Stimulated activated CD4-positive, alpha-beta T cell treated with anti-CD3 and anti-CD28 coated beads, Interleukin-1b, Interleukin-23, amount 100 ng/mL, for 48 hours (primary cell): Measurements from ENCODE around the gene NDUFAF2.
"Not testable (repeated sequence)": the region's sequence is repeated elsewhere in the genome, so short reads cannot be mapped to it uniquely, and the experiment has no call there.

Experiments used
- DNase-seq: peaks from one replicate; pipeline ENCODE4 v3.0.0-alpha.2; 2020

The NDUFAF2 gene

DNA sequence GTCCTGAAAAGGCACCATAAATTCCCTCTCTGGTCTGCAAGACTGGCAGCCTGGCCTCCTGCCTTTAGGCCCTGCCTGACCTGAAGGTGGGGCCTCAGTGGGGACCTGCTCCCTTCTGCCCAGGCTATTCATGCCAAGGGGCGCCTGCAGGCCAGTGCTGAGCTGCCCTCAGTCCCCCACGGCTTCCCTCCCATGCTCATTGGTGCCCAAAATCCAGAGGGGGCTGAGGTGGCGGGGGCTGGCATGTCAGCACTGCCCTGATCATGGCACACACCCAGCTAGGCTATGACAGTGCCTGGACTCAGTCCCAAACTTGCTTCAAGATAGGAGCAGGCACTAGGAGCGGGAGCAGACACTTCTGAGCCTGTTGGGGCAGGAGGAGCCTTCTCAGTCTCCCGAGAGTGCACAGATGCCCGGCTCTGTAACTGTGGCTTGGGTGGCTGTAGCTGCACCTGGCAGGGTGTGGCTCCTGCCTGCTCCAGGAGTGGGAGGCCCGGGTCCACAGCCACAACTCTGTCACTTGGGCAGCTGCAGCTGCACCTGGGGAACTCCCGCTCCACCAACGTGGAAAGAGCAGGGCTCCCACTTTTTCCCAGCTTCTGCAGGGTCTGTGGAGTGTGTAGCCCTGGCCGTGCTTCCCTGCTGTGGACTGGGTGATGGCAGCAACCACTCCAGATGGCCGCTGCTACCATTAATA lies 49.0 kb downstream of the NDUFAF2 start:
- no peak for DNase-seq

DNA sequence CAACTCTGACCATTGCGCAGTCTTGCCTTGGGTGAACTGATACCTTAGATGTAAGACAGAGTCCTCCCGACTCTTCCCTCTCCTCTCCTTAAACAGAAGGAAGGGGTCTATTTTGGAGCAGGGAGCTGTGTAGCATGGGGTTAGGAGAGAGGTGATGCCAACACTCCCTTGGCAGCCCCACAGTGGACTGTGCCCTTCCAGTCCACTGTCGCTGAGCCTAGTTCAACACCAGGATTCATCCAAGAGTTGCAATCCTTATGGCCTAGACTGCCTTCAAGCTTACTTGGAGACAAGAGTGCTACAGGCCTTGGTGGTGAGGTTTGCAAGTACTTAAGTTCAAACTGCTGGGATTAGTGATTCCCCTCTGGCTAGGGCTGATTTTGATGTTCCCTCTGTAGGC lies 51.4 kb downstream of the NDUFAF2 start:
- no peak for DNase-seq

DNA sequence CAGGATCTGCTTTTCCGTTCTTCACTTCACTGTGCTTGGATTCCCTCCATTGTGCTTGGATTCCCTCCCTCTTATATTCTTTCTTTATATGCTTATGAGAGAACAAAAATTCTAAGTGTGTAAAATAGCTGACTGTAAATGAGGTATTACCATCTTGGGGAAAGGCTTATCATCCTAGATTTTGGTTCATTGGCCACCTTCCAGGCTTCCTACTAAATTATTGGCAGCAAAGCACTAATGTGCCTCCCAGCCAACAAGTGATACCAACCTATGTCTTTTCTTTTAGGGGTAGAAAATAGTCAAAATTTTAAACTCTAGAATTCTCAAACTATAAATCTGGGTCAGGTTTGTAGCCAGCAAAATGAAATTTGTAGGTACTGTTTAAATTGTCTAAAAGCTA lies 52.7 kb downstream of the NDUFAF2 start:
- DNase-seq = no peak

DNA sequence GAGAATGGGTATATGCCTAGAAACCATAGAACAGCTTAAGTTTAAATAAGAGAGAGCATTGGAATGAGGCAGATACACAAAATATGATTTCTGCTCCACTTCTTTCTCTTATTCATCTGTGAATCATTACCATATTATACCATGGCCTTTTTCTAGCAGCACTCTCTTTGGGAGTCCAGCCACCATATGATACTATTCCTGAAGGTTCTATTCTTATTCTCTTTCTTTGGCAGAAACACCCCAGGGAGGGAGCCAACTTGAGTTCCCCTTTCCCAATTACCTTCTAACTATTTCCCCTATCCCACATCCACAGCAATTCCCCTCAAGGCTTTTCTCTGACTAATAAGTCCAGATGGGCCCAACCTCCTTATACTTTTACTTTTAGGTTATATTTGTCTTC lies 55.9 kb downstream of the NDUFAF2 start:
- no peak for DNase-seq

DNA sequence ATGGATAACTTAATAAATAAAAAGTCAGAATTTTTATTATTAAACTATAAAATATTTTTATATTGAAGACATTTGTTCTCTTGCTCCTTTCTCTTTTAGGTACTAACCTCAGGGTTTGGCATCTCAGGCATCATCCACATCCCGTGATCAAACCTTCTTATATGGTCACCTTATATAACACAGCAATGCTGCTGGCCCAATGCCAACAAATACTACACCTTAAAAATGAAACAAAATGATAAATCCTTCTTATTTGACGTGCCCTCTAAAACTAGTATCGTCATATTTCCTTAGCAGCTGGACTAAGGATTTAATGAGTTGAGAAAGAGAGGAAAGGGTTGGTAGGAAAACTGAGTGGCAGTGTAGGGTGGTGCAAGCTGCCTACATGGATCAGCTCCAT lies 56.6 kb downstream of the NDUFAF2 start:
- DNase-seq = no peak

DNA sequence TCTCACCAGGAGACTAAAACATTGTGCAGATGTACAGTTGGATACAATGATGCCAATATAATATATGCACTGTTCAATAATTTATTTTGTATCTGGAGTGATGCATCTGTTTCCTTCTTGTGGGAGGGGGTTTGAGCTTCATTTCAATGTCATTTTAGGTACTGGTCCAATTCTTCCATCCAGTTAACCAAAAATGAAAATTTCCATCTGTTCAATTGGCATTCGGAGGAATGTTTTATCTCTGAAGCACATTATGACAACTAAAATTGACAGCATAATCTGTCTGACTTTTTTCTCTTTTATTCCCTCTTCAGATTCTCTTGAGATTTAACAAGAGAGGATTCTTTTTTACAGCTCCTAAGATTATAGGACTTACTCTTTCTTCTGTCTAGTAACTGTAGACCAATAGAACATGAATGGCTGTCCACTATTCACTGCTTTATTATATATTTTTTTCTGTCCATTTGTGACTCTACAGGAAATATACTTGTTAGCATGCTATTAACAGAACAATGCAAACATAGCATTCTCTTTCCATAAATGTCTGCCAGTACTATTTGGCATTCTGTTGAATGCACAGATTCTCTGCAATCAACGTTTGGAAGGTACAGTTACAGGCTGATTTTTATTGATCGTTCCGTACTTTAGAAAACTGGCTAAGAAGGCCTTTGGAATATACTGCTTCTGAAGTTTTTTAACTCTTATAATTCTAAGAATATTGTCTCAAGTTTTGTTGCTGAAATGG lies 57.8 kb downstream of the NDUFAF2 start:
- DNase-seq = no peak

DNA sequence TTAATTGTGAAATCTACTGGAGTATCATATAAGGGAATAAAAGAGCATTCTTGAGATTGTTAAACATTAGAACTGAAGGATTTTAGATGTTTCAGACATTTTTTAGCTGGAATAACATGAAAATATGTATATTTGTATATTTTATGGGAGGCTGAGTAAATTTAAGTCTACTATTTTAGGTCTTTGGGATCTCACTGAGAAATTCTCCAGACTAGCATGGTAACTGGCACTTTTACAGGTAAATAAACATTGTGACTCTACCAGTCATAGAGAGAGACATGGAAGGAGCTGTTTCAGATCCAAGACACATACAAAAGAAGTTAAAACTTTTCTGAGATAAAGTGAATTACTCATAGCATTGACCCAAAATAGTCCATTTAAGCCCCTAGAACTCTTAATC lies 59.4 kb downstream of the NDUFAF2 start:
- DNase-seq = no peak

DNA sequence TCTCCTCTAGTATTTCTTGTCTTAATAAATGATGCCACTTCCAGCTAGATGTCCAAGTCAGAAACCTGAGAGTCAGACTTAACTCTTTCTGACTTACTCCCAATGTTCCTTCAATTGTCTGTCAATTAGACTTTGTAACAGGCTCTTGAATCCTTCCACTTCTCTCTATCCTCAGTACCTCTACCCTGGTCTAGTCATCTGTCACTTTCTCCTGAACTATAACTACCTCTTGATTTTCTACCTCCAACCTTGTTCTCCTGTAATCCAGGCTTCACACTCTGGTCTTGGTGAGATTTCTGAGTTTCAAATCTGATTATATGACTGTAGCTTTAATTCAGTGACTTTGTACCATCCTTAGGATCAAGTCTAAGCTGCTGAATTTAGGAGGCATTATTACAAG lies 64.9 kb downstream of the NDUFAF2 start:
- no peak for DNase-seq

DNA sequence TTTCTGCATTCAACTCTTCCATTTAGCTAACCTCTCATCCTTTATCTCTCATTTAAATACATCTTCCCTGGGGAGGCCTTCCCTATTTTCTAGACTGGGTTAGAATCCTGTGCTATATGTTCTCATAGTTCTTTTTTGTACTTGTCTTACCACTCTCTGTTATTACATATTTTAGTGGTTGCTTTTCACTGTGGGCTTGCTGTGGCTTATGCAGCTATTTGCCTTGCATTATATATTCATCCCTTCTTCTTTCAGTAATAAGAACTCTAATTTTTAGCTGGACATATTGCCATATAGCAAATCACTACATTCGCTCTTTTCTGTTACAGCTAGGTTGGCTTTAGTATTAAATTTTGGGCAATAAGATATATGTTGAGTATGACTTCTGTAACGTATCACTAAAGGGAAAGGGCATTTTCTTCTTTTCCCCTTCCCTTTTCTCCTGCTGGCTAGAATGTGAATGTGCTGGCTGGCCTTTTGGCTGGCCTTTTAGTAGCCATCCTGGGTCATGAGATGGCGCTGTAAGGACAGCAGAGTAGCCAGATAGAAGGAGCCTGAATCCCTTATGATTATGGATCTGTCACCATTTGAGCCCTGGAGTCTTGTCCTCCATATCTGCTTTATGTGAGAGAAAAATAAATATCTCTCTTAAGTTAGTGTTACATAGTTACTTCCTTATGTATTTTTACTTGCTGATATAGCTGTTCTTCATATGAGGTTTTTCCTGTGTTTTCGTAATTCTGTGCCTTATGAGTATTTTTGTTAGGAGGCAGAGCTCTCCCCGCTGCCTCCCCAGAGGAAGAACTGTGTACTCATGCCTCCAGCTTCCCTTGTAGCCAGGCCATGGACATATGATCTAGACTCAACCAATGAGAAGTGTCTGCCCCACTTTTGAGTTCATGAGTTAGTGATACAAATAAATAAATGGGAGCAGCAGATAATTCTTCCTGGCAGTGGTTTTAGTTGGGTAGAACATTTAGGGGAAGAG lies 65.8 kb downstream of the NDUFAF2 start:
- DNase-seq = no peak

DNA sequence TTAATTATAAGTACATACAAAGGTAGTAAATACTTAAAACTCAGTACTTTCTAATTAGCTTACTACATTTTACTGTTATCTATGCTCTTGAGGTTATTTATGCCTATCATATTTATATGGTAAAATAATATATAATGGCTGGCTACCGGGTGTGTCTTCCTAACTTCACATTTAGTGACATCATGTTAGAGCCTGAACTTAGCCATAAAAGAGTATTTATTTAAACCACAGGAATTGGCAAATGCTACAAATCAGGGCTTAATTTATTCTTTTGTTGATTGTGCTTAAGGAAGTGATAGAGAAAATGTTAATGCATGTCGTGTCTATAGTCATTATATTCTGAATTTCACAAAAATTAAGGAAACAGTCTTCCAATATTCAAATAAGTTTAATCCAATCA lies 73.1 kb downstream of the NDUFAF2 start:
- no peak for DNase-seq

DNA sequence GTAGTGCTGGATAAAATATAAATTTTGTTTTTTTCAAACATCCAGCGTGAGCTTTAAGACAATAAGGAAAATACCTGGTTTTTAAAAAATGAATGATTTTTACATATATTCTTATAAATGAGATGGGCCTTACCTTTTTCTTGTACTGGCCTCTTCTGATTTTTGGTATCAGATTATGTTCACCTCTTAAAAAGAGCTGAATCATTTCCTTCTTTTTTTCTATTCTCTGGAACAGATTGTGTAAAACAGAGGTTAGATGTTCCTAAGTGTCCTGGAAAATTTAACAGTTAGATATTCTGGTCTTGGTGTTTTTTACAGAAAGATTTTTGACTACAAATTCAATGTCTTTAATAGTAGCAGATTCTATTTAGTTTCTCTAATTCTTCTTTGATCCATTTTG lies 74.6 kb downstream of the NDUFAF2 start:
- no peak for DNase-seq

DNA sequence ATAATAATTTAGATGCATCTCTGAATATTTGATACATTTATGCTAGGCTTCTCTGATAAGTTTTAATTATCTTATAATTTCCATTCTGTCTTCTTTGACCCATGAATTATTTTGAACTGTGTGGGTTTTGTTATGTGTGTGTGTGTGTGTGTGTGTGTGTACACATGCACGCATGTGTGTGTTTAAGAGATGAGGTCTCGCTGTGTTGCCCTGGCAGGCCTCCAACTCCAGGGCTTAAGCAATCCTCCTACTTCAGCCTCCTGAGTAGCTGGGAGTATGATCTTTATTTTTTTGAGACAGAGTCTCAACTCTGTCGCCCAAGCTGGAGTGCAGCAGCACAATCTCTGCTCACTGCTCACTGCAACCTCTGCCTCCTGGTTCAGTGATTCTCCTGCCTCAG lies 75.4 kb downstream of the NDUFAF2 start:
- DNase-seq = no peak

DNA sequence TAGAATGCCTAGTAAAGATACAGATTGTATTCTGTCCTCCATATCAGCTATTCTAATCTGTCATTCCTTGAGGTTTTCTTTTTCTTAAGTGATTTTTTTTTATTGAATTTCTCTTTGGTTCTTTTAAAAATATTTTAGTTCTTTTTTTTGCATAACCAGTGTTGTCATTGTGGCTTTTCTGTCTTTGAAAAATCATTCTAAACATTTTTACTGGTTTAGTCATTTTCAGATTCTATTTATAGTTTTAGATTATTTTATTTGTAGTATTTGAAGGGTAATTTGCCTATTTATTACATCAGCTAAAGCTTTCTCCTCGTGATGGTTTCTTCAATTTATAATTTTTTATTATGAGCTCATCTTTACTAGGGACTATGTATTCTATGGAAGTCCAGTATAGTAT lies 78.1 kb downstream of the NDUFAF2 start:
- no peak for DNase-seq

DNA sequence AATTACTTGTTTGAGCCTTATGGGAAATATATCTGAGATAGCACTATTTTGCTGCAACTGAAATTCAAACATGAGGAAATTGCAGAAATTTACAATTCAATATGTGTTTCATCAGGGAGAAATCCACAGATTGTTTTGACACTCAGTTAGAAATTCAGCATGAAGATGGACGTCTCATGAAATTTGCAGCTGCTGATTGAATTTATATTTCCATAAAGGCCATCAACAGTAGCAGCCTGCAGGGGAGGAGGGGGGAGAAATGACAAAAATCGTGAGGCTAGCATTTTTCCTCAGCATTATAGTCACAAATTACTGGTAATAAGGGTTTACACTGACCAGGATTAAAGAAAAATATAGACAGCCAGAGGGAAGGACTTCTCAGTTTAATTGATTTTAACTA lies 81.0 kb downstream of the NDUFAF2 start:
- DNase-seq = no peak

DNA sequence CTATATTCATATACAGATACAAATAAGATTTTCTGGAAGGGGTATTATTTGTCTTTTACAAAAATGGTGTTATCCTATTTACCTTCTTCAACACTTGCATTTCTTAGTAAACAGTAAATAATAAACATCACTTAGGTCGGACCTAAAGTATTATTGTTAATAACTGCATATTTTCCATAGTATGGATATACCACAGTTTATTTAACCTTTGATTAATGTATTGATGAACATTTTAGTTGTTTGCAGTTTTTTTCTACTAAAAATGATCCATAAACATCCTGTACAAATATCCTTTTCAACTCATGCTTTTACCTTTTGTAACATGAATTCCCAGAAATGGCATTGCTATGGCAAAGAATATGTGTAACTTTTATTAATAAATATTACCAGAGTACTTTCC lies 83.4 kb downstream of the NDUFAF2 start:
- DNase-seq = no peak

DNA sequence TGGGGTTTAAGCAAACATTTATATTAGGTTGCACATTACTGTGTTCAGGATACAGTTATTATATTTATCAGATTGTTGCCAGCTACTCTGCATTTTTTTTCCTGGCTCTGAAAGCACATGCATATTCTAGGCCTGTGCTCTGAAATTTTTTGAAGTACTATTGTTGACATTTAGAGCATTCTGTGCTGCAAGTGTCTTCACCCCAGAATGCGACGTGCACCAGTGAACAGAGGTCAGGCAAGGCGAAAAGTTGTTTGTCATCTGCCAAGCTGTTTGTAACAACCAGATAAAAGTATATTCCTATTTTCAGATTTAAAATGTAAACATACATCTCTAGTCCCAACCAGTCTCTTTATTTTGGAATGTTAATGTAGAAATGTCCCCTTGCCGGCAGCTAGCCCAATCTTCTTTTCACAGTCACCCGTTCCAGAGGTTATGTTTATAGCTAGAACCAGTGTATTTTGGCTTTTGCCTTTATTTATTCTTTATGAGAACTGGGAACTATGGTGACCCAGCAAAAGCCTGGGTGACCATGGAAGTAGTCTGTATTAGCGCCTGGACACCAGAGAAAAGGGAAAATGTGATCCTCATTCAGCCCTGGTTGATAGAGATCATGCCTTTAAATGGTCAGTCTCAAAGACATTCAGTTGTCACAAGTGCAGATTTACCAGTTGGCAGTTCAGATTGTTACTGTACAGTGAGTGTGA lies 84.6 kb downstream of the NDUFAF2 start:
- no peak for DNase-seq

DNA sequence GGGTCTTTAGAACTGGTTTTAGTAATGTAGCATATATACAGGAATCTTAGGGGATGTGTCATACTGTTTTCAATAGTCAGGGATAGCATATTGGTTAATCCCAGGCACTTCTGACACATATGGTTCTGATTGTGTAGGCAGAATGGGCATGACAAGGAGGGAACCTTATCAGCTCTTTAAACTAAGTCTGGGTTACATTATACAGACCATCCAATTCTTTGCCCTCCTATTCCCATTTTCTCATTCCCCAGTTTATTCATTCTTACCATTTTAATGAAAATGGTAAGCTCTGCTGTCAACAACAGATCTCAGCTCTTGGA lies 85.1 kb downstream of the NDUFAF2 start:
- no peak for DNase-seq

DNA sequence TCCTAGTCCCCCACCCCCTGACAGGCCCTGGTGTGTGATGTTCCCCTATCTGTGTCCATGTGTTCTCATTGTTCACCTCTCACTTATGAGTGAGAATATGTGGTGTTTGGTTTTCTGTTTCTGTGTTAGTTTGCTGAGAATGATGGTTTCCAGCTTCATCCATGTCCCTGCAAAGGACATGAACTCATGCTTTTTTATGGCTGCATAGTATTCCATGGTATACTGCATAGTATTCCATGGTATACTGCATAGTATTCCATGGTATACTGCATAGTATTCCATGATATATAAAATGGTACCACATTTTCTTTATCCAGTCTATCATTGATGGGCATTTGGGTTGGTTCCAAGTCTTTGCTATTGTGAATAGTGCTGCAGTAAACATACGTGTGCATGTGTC lies 86.3 kb downstream of the NDUFAF2 start:
- DNase-seq = not testable (repeated sequence)

DNA sequence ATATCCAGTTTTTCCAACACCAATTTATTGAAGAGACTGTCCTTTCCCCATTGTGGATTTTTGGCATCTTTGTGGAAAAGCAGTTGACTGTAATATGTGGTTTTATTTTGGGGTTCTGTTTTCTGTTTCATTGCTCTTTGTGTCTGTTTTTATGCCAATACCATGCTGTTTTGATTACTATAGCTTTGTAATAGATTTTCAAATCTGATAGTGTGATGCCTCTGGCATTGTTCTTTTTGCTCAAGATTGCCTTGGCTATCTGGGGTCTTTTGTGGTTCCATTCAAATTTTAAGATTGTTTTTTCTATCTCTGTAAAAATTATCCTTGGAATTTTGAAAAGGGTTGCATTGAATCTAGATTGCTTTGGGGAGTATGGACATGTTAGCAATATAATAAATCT lies 99.5 kb downstream of the NDUFAF2 start:
- no peak for DNase-seq

DNA sequence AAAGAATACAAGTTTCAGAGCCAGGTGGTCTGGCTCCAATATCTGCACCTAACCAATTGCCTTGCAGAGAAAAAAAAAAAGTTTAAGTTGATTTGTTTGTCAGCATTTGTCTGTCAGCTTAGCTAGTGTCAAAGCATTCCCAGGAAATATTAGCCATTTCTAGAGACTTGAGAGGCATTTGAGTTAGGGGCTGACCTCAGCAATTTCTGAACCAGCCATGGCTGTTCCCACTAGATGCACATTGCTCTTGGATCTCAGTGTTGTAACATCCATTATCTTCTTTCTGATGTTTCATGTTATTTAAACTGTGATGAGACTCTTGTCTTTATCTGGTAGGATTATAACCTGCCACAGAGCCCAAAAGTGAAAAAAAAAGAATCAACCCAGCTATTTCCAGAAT lies 102.3 kb downstream of the NDUFAF2 start:
- no peak for DNase-seq

DNA sequence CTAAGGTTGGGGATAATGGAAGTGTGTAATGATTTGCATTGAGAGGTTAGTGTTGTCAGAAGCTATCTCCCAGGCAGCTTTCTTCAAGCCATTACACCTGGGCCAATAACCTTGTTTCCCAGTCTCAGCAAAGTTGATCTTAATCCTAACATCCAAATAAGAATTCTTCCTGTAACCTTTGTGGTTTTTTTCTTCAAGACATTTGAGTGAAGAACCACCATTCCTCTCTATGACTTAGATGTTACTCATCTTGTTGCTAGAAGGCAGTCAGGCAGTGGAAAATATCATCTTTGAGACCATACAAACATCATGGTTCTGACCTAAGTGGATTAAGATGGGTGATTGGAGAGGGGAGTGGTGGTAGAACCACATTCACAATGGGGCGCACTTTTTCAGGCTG lies 103.5 kb downstream of the NDUFAF2 start:
- no peak for DNase-seq

DNA sequence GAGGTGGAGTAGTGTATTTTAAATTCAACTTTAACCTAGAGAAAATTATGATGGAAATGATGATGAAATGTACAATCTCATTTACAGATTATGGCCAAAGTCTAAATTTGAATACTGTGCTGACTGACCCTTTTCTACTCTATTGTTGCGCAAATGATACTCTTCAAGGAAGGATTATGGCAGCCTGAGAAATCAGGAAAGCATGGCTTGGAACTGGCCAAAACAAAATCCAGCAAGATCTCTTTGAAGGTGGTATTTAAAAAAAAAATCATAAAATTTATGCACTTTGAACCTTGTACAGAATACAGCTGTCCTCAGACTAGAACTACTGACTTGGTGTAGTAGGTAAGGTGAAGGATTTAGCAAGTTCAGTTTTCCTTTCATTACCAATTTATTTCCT lies 105.3 kb downstream of the NDUFAF2 start:
- DNase-seq = no peak

DNA sequence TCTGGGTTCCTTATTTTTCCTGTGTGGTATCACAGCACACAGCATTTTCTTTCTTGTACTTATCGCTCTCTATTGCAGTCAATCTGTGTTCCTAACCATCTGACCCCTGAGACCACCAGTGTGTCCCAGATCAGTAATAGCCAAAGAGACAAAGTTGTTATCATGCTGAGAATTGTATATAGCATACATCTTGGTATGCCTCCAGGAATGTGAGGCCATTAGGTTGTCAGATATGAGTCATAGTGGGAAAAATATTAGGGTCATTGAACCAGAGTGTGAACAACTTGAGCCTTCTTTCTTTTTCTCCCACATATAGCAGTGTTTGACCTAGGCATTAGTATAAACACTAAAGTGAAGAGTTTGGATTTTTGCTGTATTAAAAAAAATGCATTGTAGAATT lies 106.3 kb downstream of the NDUFAF2 start:
- no peak for DNase-seq
